ENCODE results near the gene RAD51AP1. TPM values are rescaled to one million over a fixed set of nuclear protein-coding genes. Genes with fewer than 3 reads are reported as not detected.

RAD51AP1 gene
- total and polyA plus RNA-seq, 3 donors from 2014 or later = 17.0 to 21.9 (median 19.4) TPM

- TF ChIP-seq, protein P1, sequence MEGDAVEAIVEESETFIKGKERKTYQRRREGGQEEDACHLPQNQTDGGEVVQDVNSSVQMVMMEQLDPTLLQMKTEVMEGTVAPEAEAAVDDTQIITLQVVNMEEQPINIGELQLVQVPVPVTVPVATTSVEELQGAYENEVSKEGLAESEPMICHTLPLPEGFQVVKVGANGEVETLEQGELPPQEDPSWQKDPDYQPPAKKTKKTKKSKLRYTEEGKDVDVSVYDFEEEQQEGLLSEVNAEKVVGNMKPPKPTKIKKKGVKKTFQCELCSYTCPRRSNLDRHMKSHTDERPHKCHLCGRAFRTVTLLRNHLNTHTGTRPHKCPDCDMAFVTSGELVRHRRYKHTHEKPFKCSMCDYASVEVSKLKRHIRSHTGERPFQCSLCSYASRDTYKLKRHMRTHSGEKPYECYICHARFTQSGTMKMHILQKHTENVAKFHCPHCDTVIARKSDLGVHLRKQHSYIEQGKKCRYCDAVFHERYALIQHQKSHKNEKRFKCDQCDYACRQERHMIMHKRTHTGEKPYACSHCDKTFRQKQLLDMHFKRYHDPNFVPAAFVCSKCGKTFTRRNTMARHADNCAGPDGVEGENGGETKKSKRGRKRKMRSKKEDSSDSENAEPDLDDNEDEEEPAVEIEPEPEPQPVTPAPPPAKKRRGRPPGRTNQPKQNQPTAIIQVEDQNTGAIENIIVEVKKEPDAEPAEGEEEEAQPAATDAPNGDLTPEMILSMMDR (IDR thresholded peaks at IDR 0.05) = no peak
- no peak for TF ChIP-seq POLR2A (IDR thresholded peaks at IDR 0.05)
- 7 to 9% methylated on average over 16 of the region's 16 CpGs for WGBS, 2 donors
- Histone ChIP-seq H3K36me3 (ENCODE audit: low read depth, missing control alignments) (no peaks in the 10 kb centered on the region), H3K4me1 (no peaks in the 10 kb centered on the region), H3K4me3 (peak overlapping the region; percentile 69 to 74), H3K27me3 (no peaks in the 10 kb centered on the region), H3K27ac (peak overlapping the region in 1 of 2 donors; percentile 96), H3K9me3 (no peaks in the 10 kb centered on the region)
- no peak for DNase-seq
- intact Hi-C loops (cut with DNase I; ENCODE audit: low total_unique reads) = no loop called here
Measured at GRCh38 chr12:4539167-4539870, 629 bp downstream of the RAD51AP1 start.

DNA sequence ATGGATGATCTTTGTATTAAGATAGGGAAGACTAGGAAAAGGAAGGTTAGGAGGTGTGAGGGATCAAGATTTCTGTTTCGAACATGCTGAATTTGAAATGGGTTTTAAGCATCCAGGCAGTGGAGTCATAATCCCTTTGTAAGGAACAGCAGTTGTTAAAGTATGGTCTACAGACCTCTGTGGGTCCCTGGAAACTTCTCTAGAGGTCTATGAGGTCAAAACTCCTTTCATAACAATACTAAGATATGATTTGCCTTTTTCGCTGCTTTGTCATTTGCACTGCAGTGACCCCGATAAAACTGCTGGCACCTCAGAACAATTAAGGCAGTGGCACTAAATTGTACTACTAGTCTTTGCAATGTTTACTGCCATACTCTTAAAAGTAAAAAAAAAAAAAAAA lies 1.5 kb downstream of the RAD51AP1 start:
- no peaks in the 10 kb centered on the region for H3K27me3 ChIP-seq
- H3K36me3 ChIP-seq (ENCODE audit: low read depth, missing control alignments) = no peaks in the 10 kb centered on the region
- H3K27ac ChIP-seq = no peak overlapping the region
- no peaks in the 10 kb centered on the region for H3K4me1 ChIP-seq
- WGBS, 2 donors = 77 to 82% methylated on average over 3 of the region's 3 CpGs
- intact Hi-C loops (cut with DNase I; ENCODE audit: low total_unique reads) = no loop called here
- no peak overlapping the region for H3K4me3 ChIP-seq
- TF ChIP-seq, protein P1 (IDR thresholded peaks at IDR 0.05) = no peak
- TF ChIP-seq POLR2A (IDR thresholded peaks at IDR 0.05) = no peak
- no peak for DNase-seq
- H3K9me3 ChIP-seq = no peaks in the 10 kb centered on the region

GRCh38 chr12:4540638-4541037 lies 1.9 kb downstream of the RAD51AP1 start:
- TF ChIP-seq, protein P1 (IDR thresholded peaks at IDR 0.05) = no peak
- no peak for TF ChIP-seq POLR2A (IDR thresholded peaks at IDR 0.05)
- no peaks in the 10 kb centered on the region for H3K36me3 ChIP-seq (ENCODE audit: low read depth, missing control alignments)
- no peaks in the 10 kb centered on the region for H3K9me3 ChIP-seq
- DNase-seq = no peak
- intact Hi-C loops (cut with DNase I; ENCODE audit: low total_unique reads) = no loop called here
- 74 to 86% methylated on average over 2 of the region's 2 CpGs for WGBS, 2 donors
- no peaks in the 10 kb centered on the region for H3K4me1 ChIP-seq
- no peaks in the 10 kb centered on the region for H3K27me3 ChIP-seq
- no peak overlapping the region for H3K27ac ChIP-seq
- no peak overlapping the region for H3K4me3 ChIP-seq

GRCh38 chr12:4545195-4545594 lies 6.5 kb downstream of the RAD51AP1 start:
- Histone ChIP-seq H3K27ac (no peak overlapping the region), H3K4me3 (no peak overlapping the region), H3K27me3 (no peaks in the 10 kb centered on the region), H3K4me1 (no peaks in the 10 kb centered on the region), H3K9me3 (no peaks in the 10 kb centered on the region), H3K36me3 (ENCODE audit: low read depth, missing control alignments) (no peaks in the 10 kb centered on the region)
- DNase-seq = no peak
- TF ChIP-seq, protein P1 (IDR thresholded peaks at IDR 0.05) = no peak
- no peak for TF ChIP-seq POLR2A (IDR thresholded peaks at IDR 0.05)
- WGBS, 2 donors = 89 to 90% methylated on average over 1 of the region's 1 CpG
- intact Hi-C loops (cut with DNase I; ENCODE audit: low total_unique reads) = no loop called here

- H3K27ac ChIP-seq = no peak overlapping the region
- H3K4me3 ChIP-seq = no peak overlapping the region
- H3K27me3 ChIP-seq = no peaks in the 10 kb centered on the region
- 94 to 96% methylated on average over 1 of the region's 1 CpG for WGBS, 2 donors
- H3K9me3 ChIP-seq = no peaks in the 10 kb centered on the region
- no peak for TF ChIP-seq POLR2A (IDR thresholded peaks at IDR 0.05)
- TF ChIP-seq, protein P1 (IDR thresholded peaks at IDR 0.05) = no peak
- no peaks in the 10 kb centered on the region for H3K36me3 ChIP-seq (ENCODE audit: low read depth, missing control alignments)
- no peak for DNase-seq
- intact Hi-C loops (cut with DNase I; ENCODE audit: low total_unique reads) = no loop called here
- H3K4me1 ChIP-seq = no peaks in the 10 kb centered on the region
Measured at GRCh38 chr12:4552191-4552590, 13.5 kb downstream of the RAD51AP1 start.
